ENCODE data around the gene SNX1.

The SNX1 gene

GRCh38 chr15:64146520-64146884, 50.7 kb downstream of the SNX1 start:
- no peak for DNase-seq (ENCODE audit: low spot score)

- DNase-seq (ENCODE audit: low spot score), result no peak
These were observed 51.3 kb downstream of the SNX1 start for GRCh38 chr15:64146885-64147681.

GRCh38 chr15:64148168-64148567, 52.4 kb downstream of the SNX1 start:
- no peak for DNase-seq (ENCODE audit: low spot score)

- no peak for DNase-seq (ENCODE audit: low spot score)
These were observed 52.8 kb downstream of the SNX1 start for GRCh38 chr15:64148581-64148980.

GRCh38 chr15:64149424-64149823, 53.6 kb downstream of the SNX1 start:
- no peak for DNase-seq (ENCODE audit: low spot score)

- DNase-seq (ENCODE audit: low spot score), result no peak
These were observed 54.3 kb downstream of the SNX1 start for GRCh38 chr15:64149893-64150578.

- no peak for DNase-seq (ENCODE audit: low spot score)
These were observed 56.1 kb downstream of the SNX1 start, which contains the start of gene SNX22 for GRCh38 chr15:64151727-64152506. TSS of gene SNX22 (plus strand) at chr15:64151731. CDS start at chr15:64151776, 45 bp downstream.

GRCh38 chr15:64152507-64153387, 57.0 kb downstream of the SNX1 start:
- no peak for DNase-seq (ENCODE audit: low spot score)

- DNase-seq (ENCODE audit: low spot score), result peak; percentile 92
These were observed 57.9 kb downstream of the SNX1 start for GRCh38 chr15:64153480-64154367.

- DNase-seq (ENCODE audit: low spot score), result no peak
These were observed 60.2 kb downstream of the SNX1 start for GRCh38 chr15:64155802-64156651.

- DNase-seq (ENCODE audit: low spot score), result no peak
These were observed 61.0 kb downstream of the SNX1 start for GRCh38 chr15:64156652-64157331.

GRCh38 chr15:64157599-64158125, 61.9 kb downstream of the SNX1 start:
- DNase-seq (ENCODE audit: low spot score), result no peak

GRCh38 chr15:64158363-64159134, 62.8 kb downstream of the SNX1 start:
- no peak for DNase-seq (ENCODE audit: low spot score)

- DNase-seq (ENCODE audit: low spot score), result no peak
These were observed 66.1 kb downstream of the SNX1 start for GRCh38 chr15:64161688-64162477.

GRCh38 chr15:64162478-64162868, 66.7 kb downstream of the SNX1 start:
- peak; percentile 11 for DNase-seq (ENCODE audit: low spot score)

- DNase-seq (ENCODE audit: low spot score), result peak; percentile 98
These were observed 67.3 kb downstream of the SNX1 start, which contains the start of gene PPIB for GRCh38 chr15:64162869-64163658. TSS of gene PPIB (minus strand) at chr15:64163022. CDS start at chr15:64162986, 36 bp downstream.
